Muscle of leg (tissue), 11 donors: ENCODE results near the gene PBX1. TPM values are rescaled to one million over a fixed set of nuclear protein-coding genes. Genes with fewer than 3 reads are reported as not detected.

Experiments used
- DNase-seq: peaks from one replicate; pipeline ENCODE4 v3.0.0; 2013
- H3K27ac ChIP-seq: one replicate; pipeline ENCODE4 v1.5.1; 2013; ENCODE audit warnings: mild to moderate bottlenecking, low read length, control low read depth
- H3K27me3 ChIP-seq: one replicate; pipeline ENCODE4 v1.6.1; 2013; ENCODE audit warnings: low read length; ENCODE audit not compliant: control insufficient read depth, insufficient read depth
- H3K36me3 ChIP-seq: one replicate; pipeline ENCODE4 v1.6.1; 2013; ENCODE audit warnings: low read length; ENCODE audit not compliant: control insufficient read depth, insufficient read depth
- H3K4me1 ChIP-seq: one replicate; pipeline ENCODE4 v1.6.1; 2013; ENCODE audit warnings: low read length; ENCODE audit not compliant: control insufficient read depth, insufficient read depth
- H3K4me3 ChIP-seq: one replicate; pipeline ENCODE4 v1.5.1; 2013; ENCODE audit warnings: low read length, control low read depth
- H3K9me3 ChIP-seq: replicated peaks from 2 replicates; pipeline ENCODE4 v1.6.1; 2013; ENCODE audit warnings: low read depth, low read length; ENCODE audit not compliant: control insufficient read depth
- WGBS: methylation state at CpG from one replicate; pipeline ENCODE4 v1.1.5; 2013; ENCODE audit warnings: missing lambda C conversion rate; ENCODE audit not compliant: insufficient coverage; 5-methylcytosine and 5-hydroxymethylcytosine counted together
- polyA plus RNA-seq, 8 donors: library from polyadenylated mRNA; unstranded; fragments of 120-200 nt; gene quantifications; one replicate each; pipeline versions ENCODE4 v1.2.1 to v1.2.3, GENCODE V29; 2013; ENCODE audit warnings: inconsistent platforms in 1 of 8, low replicate concordance in 1 of 8; ENCODE audit not compliant: insufficient read length in 8 of 8, insufficient read depth in 1 of 8
- total RNA-seq: library from RNA; stranded (reverse); fragments of 120-200 nt; gene quantifications from one replicate; pipeline ENCODE4 v1.2.4, GENCODE V29; 2013

PBX1 gene
- total and polyA plus RNA-seq, 9 donors: 42.6 to 66.9 (median 53.2) TPM

- peak overlapping the region; percentile 81 for H3K27ac ChIP-seq
- H3K27me3 ChIP-seq: no peaks in the 10 kb centered on the region
- H3K4me3 ChIP-seq: no peak overlapping the region
- peaks cover 5% of the 10 kb centered on the region for H3K36me3 ChIP-seq
- WGBS: 62% methylated on average over 9 of the region's 13 CpGs
- H3K4me1 ChIP-seq: peaks cover 58% of the 10 kb centered on the region
- peak; percentile 82 for DNase-seq
- no peaks in the 10 kb centered on the region for H3K9me3 ChIP-seq
Observed at GRCh38 chr1:164637461-164638375, 78.7 kb downstream of the PBX1 start.

GRCh38 chr1:164638492-164639202, 79.7 kb downstream of the PBX1 start:
- Histone ChIP-seq H3K27ac (peak overlapping the region; percentile 81), H3K4me1 (peaks cover 62% of the 10 kb centered on the region), H3K4me3 (no peak overlapping the region), H3K36me3 (peaks cover 5% of the 10 kb centered on the region), H3K27me3 (no peaks in the 10 kb centered on the region), H3K9me3 (no peaks in the 10 kb centered on the region)
- WGBS: 81% methylated on average over 4 of the region's 14 CpGs
- DNase-seq: no peak

DNA sequence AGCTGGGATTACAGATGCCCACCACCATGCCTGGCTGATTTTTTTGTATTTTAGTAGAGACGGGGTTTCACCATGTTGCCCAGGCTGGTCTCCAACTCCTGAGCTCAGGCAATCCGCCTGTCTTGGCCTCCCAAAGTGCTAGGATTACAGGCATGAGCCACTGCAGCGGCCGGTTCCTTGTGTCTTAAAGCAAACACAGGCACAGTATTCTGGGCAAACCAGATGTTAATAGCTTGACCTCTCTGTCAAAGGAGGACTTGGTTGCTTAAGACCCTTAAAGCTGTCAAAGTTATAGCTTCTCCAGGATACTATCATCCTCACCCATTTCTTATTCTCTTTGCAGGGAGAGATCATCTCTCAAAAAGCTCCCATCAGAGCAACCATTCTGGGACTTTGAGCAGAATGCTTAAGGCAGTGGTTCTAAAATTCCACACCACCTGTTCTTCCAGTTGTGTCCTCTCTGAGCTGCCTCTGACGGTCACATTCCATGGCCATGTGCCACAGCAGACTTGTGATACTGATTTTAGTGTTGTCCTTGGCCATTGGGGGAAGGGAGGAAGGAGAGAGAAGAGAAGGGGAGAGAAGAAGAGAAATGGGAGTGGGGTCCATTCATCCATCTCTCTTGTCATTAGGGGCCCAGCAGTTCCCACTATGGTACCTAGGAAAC, 81.8 kb downstream of the PBX1 start:
- Histone ChIP-seq H3K27me3 (no peaks in the 10 kb centered on the region), H3K36me3 (no peaks in the 10 kb centered on the region), H3K27ac (peak overlapping the region; percentile 86), H3K9me3 (no peaks in the 10 kb centered on the region), H3K4me1 (peaks cover 66% of the 10 kb centered on the region), H3K4me3 (no peak overlapping the region)
- WGBS: 43% methylated on average over 4 of the region's 5 CpGs
- DNase-seq: peak; percentile 87

DNA sequence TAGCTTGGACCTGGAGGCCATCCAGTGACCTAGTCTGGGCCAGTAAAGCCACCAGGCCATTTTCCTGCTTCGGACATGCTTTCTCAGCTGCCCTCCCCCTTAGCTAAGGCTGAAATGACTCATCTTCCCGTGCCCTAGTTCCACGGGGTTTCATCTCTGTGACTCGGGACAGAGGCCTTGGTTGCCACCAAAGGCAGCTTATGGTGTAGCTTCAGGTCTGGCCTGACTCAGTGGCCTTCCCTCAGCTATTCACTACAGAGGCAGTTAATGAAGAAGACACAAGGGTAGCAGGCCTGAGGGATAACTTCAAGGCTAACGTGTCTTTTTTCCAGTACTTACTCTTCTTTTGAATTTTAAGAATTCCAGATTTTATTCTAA, 82.4 kb downstream of the PBX1 start:
- Histone ChIP-seq H3K9me3 (no peaks in the 10 kb centered on the region), H3K4me1 (peaks cover 64% of the 10 kb centered on the region), H3K36me3 (no peaks in the 10 kb centered on the region), H3K27ac (peak overlapping the region; percentile 86), H3K4me3 (no peak overlapping the region), H3K27me3 (no peaks in the 10 kb centered on the region)
- no peak for DNase-seq
- WGBS: 67% methylated on average over 1 of the region's 5 CpGs

DNA sequence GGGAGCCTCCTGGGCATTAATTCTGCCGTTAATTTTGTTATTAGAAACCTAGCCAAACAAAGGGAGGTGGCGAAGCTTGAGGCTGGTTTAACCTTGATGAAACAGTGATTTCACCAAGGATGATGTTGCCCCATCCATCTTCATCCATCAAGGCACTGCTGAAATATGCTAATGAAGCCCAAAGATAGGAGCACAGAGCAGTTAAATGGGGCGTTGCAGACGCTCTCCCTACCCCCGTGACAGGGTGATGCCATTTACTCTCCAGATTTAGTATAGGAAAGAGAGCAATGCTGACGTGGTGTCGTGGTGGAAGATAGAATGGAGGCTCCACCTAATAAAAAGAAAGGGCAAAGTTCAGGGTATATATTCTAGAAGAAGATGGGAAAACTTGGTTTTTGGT, 84.0 kb downstream of the PBX1 start:
- no peak for DNase-seq
- no peaks in the 10 kb centered on the region for H3K27me3 ChIP-seq
- WGBS: 93% methylated on average over 3 of the region's 7 CpGs
- peaks cover 53% of the 10 kb centered on the region for H3K4me1 ChIP-seq
- H3K9me3 ChIP-seq: no peaks in the 10 kb centered on the region
- H3K27ac ChIP-seq: no peak overlapping the region
- H3K36me3 ChIP-seq: no peaks in the 10 kb centered on the region
- no peak overlapping the region for H3K4me3 ChIP-seq

DNA sequence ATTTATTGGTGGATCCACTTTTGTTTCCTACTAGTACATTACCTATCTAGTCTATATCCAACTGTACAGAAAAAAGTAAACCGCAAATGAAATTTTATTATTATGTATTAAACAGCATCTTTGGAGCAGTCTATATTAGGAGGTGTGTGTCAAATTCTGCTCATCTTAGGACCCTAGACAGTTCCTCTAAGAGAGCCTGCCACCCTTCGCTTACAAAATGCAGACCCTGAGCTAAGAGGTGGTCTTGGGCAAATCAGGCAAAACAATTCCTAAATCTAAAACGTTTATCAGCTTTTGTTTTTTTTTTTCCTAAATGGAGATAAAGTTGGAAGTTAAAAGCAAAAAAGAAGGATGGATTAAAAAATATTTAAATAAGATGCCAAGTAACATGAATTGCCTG, 85.3 kb downstream of the PBX1 start:
- H3K36me3 ChIP-seq: no peaks in the 10 kb centered on the region
- peaks cover 47% of the 10 kb centered on the region for H3K4me1 ChIP-seq
- no peak overlapping the region for H3K4me3 ChIP-seq
- no peaks in the 10 kb centered on the region for H3K9me3 ChIP-seq
- no peak for DNase-seq
- H3K27ac ChIP-seq: peak overlapping the region; percentile 85
- no CpG with 5 or more reads among the region's 3 CpGs for WGBS
- H3K27me3 ChIP-seq: no peaks in the 10 kb centered on the region

DNA sequence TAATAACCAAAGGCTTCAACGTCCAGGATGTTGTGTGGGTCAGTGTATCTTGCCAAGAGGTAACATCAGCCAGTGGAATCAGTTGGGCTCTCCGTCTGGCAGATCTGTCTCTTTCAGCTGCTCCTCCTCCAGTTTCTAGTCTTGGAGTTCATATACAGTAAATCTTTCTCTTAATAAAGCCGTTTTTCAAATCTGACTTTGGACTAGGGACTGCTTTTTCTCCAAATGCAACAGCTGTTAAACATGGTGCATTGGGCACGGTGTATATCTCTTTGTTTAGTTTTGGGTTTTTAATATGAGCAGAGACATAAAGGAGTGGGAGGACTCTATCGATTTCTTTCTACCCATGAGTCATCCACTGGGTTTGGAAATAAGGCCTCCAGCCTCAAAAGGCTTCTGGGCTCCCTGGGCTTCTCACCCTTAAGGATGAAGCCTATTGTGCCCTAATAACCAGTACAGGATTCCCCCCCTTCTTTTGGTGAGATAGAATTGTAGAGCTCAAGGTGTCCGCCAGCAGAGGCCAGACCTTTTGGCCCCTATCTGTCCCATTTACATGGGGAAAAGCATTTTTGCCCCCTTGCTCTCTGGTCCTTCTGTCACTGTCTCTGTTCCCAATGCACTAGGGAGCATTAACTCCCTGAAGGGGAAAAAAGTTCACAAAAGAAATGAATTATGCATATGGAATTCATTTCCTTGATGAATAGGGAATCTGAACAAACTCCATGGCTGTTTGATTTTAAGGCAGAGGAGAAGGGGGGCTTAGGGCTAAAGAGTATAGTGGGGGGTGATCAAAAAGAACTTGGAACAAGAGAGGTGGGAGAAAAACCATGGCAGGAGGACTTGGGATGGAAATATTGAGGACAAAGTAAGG, 86.0 kb downstream of the PBX1 start:
- WGBS: 14% methylated on average over 1 of the region's 6 CpGs
- H3K9me3 ChIP-seq: no peaks in the 10 kb centered on the region
- H3K27ac ChIP-seq: peak overlapping the region; percentile 85
- H3K4me3 ChIP-seq: no peak overlapping the region
- no peaks in the 10 kb centered on the region for H3K27me3 ChIP-seq
- H3K4me1 ChIP-seq: peaks cover 41% of the 10 kb centered on the region
- DNase-seq: peak; percentile 90
- no peaks in the 10 kb centered on the region for H3K36me3 ChIP-seq

- Histone ChIP-seq H3K4me1 (peaks cover 34% of the 10 kb centered on the region), H3K27ac (no peak overlapping the region), H3K36me3 (no peaks in the 10 kb centered on the region), H3K9me3 (no peaks in the 10 kb centered on the region), H3K27me3 (no peaks in the 10 kb centered on the region), H3K4me3 (no peak overlapping the region)
- no peak for DNase-seq
- 100% methylated on average over 1 of the region's 2 CpGs for whole genome bisulfite sequencing
Observed at GRCh38 chr1:164645921-164646320, 86.9 kb downstream of the PBX1 start.

DNA sequence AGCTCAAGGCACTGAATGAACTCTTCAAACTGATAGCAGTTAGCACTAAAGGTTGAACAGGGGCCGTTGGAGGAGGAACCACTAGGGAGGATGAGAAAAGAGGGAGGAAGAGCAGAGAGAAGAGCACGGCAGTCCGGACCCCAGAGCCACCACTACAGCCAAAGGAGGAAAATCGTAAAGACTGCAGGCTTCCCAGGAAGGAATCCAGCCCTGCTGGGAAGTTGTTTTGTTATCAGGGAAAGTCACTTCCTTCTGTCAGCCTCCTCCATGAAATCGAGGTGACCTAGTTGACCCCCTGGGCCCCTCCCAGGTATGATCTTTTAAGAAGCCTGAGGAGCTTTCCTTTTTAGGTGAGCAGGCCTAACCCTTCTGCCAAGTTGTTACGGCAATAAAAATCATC, 88.2 kb downstream of the PBX1 start:
- Histone ChIP-seq H3K4me1 (peaks cover 26% of the 10 kb centered on the region), H3K36me3 (no peaks in the 10 kb centered on the region), H3K4me3 (no peak overlapping the region), H3K9me3 (no peaks in the 10 kb centered on the region), H3K27me3 (no peaks in the 10 kb centered on the region), H3K27ac (no peak overlapping the region)
- DNase-seq: no peak
- WGBS: 40% methylated on average over 2 of the region's 6 CpGs
